Measurements from ENCODE around the gene FAM181B.

Gene FAM181B

GRCh38 chr11:82682003-82682751, 51.5 kb downstream of the FAM181B start:
- peak; percentile 69 for DNase-seq (ENCODE audit: low spot score)

DNA sequence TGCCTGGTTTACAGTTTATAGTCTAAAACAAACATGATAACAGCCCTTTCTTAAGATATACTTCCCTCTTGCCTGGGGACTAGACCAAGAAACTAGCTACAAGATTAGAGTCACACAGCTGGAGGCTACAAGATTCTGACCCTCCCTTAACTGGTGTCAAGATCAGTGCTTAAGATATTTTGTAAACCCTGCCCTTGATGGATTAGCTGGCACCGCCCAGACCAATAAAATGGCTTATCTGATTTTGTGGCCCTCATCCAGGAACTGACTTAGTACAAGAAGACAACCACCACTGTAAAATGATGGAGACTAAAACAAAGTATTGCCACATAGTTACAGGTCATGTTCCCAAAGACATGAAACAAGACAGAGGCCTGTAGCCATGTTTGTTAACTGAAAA, 53.4 kb downstream of the FAM181B start:
- DNase-seq (ENCODE audit: low spot score) = no peak

Measured in RKO (cell line).